Measurements from ENCODE around the gene ZNF366.

Gene ZNF366

DNA sequence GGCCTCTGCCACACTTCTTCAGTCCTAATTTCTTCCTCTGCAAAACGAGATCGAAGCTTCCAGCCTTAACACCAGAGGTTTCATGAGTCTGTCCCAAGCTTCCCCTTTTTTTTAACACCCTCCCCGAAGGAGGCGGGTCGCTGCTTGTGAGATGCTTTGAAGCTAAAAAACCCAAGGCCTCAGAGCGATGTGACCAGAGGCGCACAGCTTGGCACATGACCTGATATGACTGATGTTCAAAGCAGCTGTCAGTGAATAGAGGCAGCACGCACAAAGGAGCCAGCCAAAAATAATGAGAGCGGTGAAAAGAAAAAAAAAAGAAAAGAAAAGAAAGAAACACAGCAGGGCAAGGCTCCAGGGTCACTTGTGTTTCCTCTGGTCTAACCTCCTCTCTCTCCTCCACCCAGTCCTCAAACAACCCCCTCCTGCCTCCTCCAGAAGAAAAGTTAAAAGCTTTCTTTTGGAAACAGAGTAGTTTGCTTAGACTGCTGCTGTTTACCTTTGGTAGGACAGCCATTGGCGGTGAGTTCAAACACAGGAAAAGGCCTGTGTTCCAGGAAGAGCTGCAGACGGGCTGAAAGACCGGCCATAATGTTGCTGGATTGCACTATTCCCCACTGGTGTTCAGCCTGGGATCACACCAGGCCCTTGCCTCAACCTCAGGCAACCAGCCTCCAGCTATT lies 10.9 kb upstream of the ZNF366 start:
- peak in 1 of 2 donors; percentile 46 for DNase-seq

DNA sequence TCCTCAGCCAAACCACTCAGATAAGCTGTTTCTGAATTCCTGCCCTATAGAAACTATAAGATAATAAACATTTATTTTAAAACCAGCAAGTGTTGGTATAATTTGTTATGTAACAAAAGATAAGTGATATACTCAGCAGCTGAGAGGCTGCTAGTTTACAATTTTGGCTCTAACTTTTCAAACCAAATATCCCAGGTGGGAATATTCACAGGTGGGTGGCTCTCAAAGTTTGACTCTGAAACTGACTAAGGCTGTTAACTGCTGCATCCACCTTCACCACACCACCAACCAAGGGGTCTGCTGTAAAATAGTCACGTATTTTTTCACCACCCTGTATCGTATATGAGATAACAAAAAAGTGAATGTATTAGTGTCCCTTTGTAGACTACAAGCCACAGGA lies 9.7 kb upstream of the ZNF366 start:
- DNase-seq, result no peak

DNA sequence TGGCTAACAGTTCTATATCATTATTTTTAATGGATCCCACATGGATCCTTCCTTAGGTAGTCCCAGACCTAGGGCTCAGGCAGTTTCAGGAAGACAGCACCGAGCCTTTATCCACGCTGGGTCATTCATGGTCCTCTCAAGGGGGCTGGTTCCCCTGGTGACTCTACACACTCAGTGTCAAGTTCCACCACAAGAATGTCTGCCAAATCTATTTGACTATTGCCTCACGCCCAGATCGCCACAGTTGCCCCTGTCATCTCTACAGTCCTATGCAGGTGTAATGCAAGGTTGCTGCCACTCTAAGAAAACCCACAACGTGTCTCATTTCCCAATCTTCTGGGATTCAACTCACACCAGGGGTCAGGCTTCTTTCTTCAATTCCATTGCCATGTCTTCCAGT lies 8.0 kb upstream of the ZNF366 start:
- no peak for DNase-seq

DNA sequence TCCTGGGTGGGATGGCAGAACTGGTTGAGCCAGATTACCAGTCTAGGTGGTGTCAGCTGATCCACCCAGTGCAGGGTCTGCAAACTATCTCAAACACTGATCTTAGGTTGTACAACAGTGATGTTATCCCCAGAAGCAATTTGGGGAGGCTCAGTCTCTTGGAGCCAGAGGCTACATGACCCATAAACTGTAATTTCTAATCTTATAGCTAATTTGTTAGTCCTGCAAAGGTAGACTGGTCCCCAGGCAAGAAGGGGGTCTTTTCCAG lies 5.3 kb upstream of the ZNF366 start:
- DNase-seq, result no peak

DNA sequence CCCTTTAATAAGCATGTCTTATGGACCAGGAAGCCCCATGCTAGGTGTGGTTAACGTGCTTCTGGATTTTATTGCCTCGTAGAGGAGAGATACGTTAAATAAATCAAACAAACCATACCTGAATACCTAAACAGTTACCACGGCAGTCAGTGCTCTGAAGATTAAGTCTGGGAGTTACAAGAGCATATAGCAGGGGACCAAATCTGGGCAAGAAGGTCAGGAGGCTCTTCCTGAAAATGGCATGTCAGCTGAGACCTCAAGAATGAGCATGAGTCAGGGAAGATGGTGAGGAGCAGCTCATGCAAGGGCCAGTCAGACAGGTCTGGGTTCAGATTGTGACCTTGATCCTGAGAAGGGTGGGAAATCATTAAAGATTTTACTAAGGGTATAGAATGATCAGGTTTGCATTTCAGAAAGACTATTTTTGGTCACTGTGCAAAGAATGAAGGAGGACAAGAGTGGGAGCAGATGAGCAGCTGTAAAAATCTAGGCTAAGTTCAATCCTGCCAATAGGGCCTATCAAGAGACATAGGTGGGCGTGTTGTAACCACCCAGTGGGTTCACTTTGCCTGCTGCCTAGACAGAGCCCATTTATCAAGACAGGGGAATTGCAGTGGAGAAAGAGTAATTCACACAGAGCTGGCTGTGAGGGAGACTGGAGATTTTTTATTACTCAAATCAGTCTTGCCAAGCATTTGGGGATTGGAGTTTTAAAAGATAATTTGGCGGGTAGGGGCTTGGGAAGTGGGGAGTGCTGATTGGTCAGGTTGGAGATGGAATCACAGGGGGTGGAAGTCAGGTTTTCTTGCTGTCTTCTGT lies 4.8 kb upstream of the ZNF366 start:
- DNase-seq, result no peak

DNA sequence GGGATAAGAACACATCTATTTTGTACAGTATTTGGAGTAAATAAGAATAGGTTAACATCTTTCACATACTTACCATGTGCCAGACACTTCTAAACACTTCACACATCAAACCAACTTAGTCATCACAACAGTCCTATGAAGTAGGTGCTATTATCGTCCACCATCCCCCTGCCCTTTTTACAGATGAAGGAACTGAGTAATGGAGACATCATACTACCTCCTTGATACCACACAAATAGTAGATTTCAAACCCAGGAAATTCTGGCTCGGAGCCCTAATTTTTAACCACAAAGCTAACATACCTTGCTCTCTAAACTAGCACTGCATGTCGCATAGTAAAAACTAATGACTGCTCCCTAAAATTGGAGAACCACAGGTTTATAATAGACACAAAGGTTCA lies 4.2 kb upstream of the ZNF366 start:
- DNase-seq, result no peak

DNA sequence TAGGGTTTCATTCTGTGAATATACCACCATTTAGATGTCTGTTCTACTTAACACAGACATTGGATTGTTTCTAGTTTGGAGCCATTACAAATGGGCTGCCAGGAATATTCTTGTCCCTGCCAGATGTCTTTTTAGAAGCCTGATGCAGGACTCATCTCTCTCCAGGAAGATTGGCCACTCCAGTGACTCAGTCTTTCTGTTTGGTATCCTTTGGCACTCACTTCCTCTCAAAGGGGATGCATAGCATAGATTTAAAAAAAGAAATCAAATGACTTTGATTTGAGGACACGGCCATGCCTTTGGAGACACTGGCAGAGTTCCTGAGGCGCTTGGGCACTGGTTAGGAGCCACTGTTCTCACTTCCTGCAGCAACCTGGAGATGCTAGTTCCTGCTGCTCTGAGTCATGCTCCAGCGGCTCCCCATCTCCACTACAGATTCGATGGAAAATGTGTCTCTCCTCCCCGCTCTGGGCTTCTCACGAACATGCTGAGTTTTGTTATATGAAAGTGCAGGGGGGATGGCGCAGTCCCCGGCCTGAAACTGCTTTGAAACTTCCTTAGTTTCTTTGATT lies 3.5 kb upstream of the ZNF366 start:
- DNase-seq, result peak in 1 of 2 donors; percentile 42

DNA sequence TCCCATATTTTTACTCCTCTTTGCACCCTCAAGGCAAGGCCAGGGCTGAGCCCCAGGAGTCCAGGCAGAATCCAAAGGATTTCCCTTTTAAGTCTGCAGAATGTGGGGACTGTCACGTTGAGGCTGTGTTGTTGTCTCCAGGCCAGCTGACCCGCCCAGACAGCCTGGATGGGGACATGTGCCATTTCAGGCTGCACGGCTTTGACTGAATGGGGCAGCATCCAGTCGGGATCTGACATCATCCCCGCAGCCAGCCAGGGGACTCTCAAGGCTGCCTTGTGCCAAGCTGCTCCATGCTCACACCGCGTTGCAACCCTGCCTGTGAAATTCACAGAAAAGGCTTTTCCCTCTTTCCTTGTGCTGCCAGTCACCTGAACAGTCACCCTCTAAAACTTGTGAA lies 2.2 kb upstream of the ZNF366 start:
- no peak for DNase-seq

DNA sequence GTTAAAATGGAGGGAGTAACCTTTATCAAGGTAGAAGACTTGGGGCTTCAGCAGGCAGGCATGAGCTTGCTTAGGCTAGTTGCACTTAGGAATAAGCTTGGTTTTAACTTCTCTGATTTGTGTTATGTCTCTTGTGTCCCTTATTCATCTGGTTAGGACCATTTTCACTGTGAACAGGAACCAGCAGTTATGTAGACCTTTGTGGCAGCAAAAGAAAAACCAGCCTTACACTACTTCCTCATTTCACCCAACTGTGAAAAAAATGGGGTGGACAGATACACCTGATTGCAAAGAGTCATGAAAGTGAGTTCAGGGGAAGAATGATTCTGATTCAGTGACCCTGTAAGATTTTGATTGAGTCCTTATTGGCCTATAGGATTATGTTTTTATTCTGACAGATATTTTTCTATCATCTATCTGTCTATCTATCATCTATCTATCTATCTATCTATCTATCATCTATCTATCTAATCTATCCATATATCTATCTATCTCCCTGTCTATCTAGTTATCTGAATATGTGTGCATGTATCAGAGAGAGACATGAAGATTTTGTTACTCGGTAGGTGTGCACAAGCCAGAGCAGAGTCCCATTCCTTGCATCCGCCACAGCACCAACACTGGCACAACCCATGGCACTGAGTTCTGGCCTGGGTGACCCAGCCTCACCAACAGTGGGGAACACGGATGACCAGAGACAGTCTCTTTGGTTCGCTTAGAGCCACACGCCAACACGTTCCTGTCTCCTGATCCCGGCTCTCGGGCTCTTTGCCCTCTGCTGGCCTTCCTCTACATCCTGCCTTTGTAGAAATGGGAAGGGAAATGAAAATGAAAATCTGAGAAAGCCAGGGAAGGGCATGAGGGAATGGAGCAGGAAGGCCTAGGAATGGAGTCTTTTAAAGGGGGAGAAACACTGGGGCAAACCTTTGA lies 1.3 kb upstream of the ZNF366 start:
- peak in 1 of 2 donors; percentile 7 for DNase-seq

DNA sequence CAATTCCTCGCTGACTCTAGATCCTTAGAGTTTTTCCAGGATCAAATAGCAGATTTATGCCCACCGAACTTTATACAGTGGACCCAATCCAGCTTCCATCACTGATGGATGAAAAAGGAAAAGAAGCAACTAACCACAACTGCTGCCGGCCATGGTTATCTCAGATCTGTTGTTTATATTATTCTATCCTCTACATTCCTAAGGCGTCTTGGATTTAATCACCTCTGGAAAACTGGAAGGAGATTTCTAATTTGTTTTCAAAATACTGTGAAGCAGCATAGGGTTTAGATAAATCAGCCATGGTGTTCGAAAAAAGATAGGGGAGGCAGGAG lies 663 bp upstream of the ZNF366 start:
- no peak for DNase-seq

DNA sequence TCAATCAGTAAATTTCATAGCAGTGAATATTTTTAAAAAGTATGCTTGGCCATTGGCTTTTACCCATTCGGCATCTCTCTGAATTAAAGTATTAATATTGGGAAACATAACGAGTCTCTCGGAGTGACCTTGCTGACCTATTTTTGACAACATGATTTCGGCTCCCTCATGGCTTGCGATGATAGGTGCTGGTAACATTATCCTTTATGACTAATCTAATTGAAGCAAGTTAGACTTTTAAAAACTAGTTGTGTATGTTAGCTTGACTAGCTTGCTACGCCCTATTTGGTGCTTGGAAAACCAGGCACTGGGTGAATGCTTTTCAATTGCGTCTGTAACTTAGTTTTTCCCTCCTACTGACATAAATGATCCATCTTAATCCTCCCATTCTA lies 1.1 kb downstream of the ZNF366 start:
- DNase-seq, result no peak

DNA sequence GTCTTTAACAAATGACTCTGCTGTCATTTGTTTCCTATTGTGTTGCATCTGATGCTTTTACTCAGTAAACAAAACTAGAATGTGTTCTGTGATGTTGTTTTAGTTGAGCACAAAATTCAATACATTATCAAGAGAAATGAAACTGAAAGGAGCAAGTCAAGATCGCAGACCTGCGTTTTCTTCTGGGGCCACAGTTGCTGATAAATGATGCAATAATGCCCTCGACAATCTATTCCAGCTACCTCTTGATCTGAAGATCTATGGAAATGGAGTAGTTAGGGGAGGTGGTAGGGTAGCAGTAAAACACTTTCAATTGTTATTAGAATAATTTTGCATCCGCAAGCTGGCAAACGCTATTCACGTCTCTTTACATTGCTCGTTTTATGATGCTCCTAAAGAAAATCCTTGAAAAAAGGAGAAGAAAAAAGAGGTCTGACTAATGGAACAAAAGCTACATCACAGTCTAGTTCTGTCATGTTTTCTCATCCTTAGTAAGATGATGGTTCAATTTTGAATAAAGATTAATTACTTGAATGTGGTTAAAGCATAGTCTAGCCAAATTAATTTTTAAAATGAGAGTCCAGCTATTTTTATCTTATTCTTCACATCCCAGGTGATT lies 1.6 kb downstream of the ZNF366 start:
- DNase-seq, result no peak

DNA sequence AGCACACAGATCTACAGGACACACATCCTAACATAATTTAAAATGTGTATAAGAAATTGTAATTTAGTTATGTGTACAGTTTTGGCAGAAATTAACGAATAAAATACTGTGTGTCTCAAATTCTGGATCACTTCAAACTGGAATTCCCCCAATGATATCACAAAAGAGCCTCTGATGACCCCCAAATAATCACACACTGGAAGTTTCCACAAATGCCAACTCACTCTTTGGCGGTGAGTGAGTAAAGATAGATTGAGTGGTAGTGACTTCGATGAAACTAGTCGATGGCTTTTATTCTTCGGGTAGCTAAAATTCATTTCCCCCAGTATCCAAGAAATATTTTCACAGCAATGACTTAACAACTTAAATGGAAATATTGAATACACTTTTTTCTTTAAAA lies 2.2 kb downstream of the ZNF366 start:
- DNase-seq, result no peak

DNA sequence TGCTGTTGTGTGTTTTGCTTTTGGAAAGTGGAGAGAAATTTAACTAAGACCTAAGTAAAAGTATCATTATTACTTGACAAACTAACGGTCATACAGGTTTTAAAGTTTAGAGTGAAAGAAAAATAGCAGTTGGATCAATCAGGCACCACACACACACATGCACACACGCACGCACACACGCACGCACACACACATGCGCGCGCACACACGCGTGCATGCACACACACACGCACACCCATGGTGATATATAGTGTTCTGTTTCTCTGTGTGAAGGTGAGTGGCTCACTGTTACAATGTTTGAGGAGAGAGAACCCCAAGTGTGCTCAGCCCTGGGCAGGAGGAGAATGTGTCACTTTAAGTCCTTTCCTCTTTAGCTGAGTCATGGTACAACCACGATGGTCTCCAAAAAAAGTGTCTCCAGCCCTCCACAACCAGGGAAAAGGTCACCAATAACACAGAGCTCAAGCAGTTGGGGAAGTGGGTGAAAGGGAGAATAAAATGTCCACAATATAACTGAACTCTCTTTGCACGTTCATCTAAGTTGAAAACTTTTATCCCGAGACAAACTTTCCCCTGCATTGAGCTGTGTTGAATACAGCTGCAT lies 3.2 kb downstream of the ZNF366 start:
- DNase-seq, result no peak

DNA sequence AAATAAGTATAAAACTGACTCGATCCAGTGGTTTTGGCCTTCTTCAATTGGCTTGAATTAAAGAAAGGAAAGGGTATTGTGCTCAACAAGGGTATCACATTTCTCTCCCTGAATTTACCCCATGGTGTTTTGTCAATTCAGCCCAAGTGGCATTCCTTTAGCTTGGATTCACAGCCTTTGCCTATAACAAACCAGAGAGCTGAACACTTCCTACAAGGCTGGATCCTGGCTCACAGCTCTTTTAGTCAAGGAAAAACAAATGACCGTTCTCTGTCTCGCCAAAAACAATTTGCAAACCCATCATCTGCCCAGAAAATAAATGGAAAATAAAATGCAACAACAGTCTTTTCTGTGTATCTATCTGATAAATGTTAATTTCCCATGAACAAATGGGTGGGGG lies 5.7 kb downstream of the ZNF366 start:
- no peak for DNase-seq

DNA sequence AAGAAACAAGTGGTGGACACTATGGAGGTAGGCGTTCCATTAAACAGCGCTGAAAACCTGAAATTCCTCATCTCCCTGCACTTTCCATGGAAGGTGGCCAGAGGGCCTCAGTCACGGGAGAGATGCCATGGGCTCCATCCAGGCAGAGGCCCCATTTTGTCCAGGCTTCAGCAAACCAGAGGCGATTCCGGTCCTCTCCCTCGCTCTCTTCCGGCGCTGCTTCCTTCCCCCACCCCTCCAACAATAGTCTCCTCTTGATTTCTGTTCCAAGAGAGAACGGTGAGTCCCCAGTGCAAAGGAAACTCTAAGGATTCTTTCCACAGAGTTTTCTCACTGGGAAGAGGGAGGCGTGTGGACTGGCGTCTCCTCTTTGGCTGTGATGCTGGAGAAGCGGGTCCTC lies 7.5 kb downstream of the ZNF366 start:
- DNase-seq, result no peak

DNA sequence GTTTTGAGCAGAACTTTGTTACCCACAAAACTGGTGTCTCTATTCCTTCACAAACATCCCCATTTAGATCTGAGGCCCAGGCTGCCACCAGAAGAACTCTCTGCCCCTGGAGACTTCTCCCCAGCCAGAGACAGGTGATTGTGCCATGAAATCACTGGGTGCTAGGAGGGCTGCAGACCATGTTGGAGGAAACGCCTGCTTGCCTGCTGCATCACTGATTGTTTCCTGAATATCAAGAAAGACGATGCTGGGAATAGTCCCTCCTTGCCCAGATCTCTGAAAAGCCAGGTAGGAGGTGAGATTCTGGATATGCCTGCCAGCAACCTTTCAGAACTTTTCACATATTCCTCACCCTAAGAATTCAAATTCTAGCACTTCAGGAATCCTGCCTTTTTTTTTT lies 8.1 kb downstream of the ZNF366 start:
- DNase-seq, result no peak

DNA sequence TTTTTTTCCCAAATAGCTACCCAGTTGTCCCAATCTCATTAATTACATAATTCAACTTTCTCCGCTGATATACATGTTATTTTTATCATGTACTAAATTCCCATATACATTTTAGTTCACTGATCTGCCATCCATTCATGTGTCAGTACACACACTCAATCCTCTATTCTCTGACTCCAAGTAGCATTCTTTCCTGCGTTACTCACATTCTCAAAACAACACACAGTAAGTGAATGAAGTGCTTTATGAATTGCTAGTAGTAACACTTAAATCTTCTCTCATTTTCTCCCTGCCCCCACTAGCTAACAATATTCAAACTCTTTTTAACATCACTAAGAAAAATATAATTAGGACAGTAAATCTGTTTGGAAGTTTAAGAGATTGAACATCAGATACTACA lies 8.9 kb downstream of the ZNF366 start:
- no peak for DNase-seq

DNA sequence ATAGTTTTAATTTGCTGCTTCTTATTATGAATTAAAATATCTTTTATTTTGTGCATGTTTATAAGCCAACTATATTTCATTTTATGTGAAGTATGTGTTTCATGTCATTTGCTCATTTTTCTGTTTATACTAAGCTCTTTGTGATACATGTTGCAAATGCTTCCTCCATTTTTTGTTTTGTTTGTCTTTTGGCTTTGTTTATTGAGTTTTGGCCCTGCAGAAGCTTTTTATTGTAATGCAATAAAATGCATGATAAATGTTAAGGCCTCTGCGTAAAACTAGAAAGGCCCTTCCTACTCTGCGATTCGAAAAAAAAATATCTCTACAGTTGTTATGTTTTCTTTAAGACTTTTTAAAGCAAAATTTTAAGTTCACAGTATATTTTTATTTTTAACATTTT lies 9.4 kb downstream of the ZNF366 start:
- DNase-seq, result no peak

DNA sequence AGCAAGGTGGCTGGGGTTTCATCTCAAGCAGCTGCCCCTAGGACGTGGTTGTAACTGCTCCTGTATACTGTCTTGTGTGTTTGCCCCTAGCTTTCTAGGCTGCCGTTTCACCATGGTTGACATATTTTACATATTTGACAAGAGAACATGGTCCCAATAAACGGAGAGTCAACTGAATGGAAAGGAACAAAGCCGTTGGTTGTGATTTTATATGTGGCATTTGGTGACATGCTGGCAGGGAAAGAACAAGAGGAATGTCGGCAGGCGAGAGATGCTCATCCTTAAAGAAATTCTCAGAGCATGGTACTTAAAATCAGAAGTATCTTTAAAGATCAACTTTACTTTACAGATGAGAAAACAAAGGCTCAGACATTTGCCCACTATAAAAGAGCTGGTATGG lies 11.8 kb downstream of the ZNF366 start:
- no peak for DNase-seq

DNA sequence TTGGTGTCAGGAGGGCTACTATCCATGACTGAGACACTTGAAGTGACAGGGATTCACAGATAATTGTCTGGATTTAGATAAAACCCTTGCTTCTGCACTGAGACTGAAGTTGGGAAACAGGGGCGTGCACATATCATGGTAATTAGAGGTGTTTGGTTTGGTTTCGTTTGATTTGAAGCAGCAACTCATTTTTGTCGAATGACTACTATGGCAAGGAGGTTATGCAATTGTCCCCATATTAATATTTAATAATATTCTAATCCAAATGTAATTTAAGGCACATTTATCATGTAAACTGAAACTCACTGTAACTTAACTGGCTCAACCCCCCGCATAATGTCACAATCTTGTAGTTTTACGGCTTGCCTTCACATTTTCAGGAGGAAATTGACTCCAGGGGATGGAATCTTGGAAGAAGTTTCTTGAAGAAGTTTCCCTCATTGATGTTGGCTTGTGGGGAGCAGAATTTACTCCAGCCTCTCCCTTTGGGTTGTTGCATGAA lies 12.5 kb downstream of the ZNF366 start:
- no peak for DNase-seq

DNA sequence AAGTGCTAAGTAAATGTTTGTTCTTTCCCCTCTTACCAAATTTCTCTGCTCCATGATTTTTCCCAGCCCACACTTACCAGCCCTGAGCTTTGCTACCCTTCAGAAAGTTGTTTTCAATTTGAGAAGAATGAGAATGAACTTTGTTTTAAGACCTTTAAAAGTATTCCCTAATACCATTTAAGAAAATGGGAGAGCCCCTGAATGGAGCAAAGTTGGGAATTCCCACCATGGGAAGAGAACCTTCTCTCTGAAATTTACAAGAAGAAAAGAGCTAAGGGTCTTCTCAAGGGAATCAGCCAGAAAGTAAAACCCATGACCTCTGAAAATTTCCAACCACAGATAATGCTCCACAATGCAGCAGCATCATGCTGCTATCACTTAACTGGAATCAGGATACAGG lies 17.7 kb downstream of the ZNF366 start:
- no peak for DNase-seq

DNA sequence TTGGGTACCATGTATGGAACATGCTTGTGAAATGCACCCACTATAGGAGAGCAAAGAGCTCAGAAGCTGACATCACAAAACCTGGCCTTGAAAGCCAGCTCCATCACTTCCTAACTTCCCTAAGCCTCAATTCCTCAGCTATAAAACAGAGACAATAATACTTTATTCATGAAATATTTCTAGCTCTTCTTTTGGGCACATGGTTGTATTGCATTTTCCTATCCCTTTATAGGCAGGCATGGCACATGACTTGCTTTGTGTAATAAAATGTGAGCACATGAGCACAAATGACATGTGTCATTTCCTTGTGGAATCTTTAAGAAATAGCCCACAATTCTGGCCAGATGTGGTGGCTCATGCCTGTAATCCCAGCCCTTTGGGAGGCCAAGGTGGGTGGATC lies 18.5 kb downstream of the ZNF366 start:
- DNase-seq, result no peak

All from CD4-positive, alpha-beta T cell treated with Interleukin-4 for 1 hour (primary cell).